K562 (cell line): ENCODE data around the gene RPAIN.

Experiments used
- BHLHE40 ChIP-seq: IDR thresholded peaks from 2 replicates; pipeline ENCODE4 v1.6.1; 2011; ENCODE audit warnings: low read length, improper control_type of control experiment
- GABPA ChIP-seq: fragments of 200-800 bp; sonication (Bioruptor generic); conservative IDR thresholded peaks from 2 replicates; pipeline ENCODE4 v1.6.1; 2016; ENCODE audit warnings: low read depth, missing genetic modification characterization, missing compliant biosample characterization
- MYC ChIP-seq, 2 experiments: fragments of 250-450 bp in 1 of 2; sonication (Bioruptor Pico) in 1 of 2; IDR thresholded peaks; 2 replicates each; pipeline versions ENCODE4 v1.5.1 to v1.6.1; 2012 to 2021; ENCODE audit warnings: low read depth in 2 of 2, borderline replicate concordance in 1 of 2, improper control_type of control experiment in 1 of 2, low read length in 1 of 2, mild to moderate bottlenecking in 1 of 2, moderate library complexity in 1 of 2
- PHF20 ChIP-seq: fragments of 450-650 bp; IDR thresholded peaks from 2 replicates; pipeline ENCODE4 v1.6.1; 2018; ENCODE audit not compliant: partially characterized antibody
- POLR2AphosphoS5 ChIP-seq: IDR thresholded peaks from 2 replicates; pipeline ENCODE4 v1.6.1; 2011; ENCODE audit warnings: mild to moderate bottlenecking, low read depth, low read length, moderate library complexity; ENCODE audit not compliant: control insufficient read depth, insufficient read depth
- TAF1 ChIP-seq: IDR thresholded peaks from 2 replicates; pipeline ENCODE4 v1.6.1; 2011; ENCODE audit warnings: mild to moderate bottlenecking, low read length, moderate library complexity; ENCODE audit not compliant: insufficient read depth, control insufficient read depth, severe bottlenecking; ENCODE audit errors: extremely low read depth
- TCF7L2 ChIP-seq: fragments of 150-350 bp; IDR thresholded peaks from 2 replicates; pipeline ENCODE4 v1.6.1; 2016; ENCODE audit warnings: low read depth, mild to moderate bottlenecking, low read length, moderate library complexity
- ZBTB7A ChIP-seq: IDR thresholded peaks from 2 replicates; pipeline ENCODE4 v1.6.1; 2011; ENCODE audit warnings: low read depth, mild to moderate bottlenecking, low read length, moderate library complexity, borderline replicate concordance; ENCODE audit not compliant: control insufficient read depth
- ZKSCAN3 ChIP-seq: fragments of 250-450 bp; sonication (Bioruptor Pico); IDR thresholded peaks from 2 replicates; pipeline ENCODE4 v1.4.0; 2020
- ZNF384 ChIP-seq: IDR thresholded peaks from 2 replicates; pipeline ENCODE4 v1.6.1; 2012; ENCODE audit warnings: low read depth, low read length, improper control_type of control experiment
- TF ChIP-seq, protein P1 (sequence below): fragments of 450-650 bp; conservative IDR thresholded peaks from 2 replicates; pipeline ENCODE4 v1.6.1; 2016; ENCODE audit warnings: missing genetic modification characterization, low read depth, mild to moderate bottlenecking, control low read depth, missing compliant biosample characterization
- TF ChIP-seq, protein P2 (sequence below): sonication (generic); formaldehyde crosslinking; IDR thresholded peaks from 2 replicates; pipeline ENCODE4 v1.8.1; 2022; ENCODE audit warnings: missing genetic modification reagents

DNA sequence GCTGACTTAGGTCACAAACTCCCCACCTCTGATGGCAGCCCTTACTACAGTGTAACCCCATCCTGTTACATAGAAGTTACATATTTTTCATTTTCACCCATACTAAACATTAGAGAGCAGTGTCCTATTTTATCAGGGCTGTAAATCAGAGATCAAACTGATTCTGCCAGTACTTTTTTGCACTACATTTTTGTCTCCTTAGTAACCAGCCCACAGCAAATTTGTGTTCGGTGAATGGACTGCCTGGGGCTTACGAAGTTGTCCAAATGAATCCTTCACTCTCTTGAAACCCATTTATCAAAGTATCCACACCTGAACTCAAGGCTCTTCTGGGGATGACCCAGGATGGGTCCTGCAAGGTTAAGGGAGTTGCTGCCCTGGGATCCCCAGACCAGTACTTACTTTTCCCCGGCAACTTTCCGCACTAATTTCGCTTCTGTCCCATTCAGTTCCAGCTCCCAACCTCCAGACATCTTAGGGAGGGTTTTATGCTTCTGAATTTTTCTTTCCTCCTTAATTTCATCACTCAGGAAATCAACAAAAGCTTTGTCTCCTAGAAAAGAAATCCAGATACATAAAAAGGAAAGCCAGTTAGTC lies 17.8 kb downstream of the RPAIN start:
- no peak for TF ChIP-seq ZBTB7A
- TF ChIP-seq GABPA (tag), result no peak
- no peak for TF ChIP-seq BHLHE40
- TF ChIP-seq POLR2AphosphoS5, result no peak
- TF ChIP-seq MYC (IDR thresholded peaks at IDR 0.05; ENCODE audit: low read depth, low read length), result no peak
- TF ChIP-seq MYC (CRISPR knock-in tag; IDR thresholded peaks at IDR 0.05; ENCODE audit: borderline replicate concordance, low read depth), result no peak
- TF ChIP-seq TCF7L2, result no peak
- no peak for TF ChIP-seq ZNF384
- no peak for TF ChIP-seq TAF1
- TF ChIP-seq PHF20, result no peak
- no peak for TF ChIP-seq ZKSCAN3 (CRISPR knock-in tag)
- TF ChIP-seq, protein P1, sequence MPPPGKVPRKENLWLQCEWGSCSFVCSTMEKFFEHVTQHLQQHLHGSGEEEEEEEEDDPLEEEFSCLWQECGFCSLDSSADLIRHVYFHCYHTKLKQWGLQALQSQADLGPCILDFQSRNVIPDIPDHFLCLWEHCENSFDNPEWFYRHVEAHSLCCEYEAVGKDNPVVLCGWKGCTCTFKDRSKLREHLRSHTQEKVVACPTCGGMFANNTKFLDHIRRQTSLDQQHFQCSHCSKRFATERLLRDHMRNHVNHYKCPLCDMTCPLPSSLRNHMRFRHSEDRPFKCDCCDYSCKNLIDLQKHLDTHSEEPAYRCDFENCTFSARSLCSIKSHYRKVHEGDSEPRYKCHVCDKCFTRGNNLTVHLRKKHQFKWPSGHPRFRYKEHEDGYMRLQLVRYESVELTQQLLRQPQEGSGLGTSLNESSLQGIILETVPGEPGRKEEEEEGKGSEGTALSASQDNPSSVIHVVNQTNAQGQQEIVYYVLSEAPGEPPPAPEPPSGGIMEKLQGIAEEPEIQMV (tag), result no peak
- TF ChIP-seq, protein P2, sequence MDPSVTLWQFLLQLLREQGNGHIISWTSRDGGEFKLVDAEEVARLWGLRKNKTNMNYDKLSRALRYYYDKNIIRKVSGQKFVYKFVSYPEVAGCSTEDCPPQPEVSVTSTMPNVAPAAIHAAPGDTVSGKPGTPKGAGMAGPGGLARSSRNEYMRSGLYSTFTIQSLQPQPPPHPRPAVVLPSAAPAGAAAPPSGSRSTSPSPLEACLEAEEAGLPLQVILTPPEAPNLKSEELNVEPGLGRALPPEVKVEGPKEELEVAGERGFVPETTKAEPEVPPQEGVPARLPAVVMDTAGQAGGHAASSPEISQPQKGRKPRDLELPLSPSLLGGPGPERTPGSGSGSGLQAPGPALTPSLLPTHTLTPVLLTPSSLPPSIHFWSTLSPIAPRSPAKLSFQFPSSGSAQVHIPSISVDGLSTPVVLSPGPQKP (CRISPR knock-in tag), result no peak
